Hippocampal formation (tissue), 2 donors: ENCODE data around the gene IL32.
A peak's percentile ranks its signal among the peaks of the same experiment; 100 is the strongest.

Experiments used
- DNase-seq, 2 donors: peaks; one replicate each; lab custom pipeline; 2025; lab: John Stamatoyannopoulos, UW

The IL32 gene

GRCh38 chr16:3065069-3065741, at the start of gene IL32:
Gene IL32 (plus strand): TSS chr16:3065640. CDS start chr16:3065812, 172 bp downstream.
- DNase-seq, result no peak

DNA sequence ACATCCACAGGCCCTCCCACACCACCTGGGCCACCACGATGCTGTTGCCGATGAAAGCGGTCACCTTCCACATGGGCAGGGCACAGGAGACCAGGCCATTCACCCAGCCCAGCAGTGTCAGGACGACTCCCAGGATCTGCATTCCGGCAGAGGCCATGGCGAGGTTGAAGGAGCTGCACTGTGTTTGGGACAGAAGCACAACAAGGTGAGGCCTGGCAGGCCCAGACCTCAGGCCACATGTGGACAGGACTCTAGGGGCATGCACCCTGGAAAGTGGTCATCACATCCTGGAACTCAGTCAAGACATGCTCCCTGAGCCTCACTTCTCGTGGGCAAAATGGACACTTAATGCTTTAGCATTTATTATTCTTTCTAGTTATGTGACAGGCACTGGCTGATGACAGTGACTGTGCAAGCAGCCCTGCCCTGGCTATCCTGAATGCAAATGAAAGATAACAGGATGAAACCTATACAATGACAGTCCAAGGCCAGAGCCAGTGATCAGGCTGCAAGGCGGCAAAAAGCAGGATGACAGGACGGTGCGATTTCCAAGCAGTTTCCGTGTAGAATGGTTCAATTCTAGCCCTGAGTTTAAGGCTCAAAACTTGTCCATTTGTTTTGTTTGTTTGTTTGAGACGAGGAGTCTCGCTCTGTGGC, 49.4 kb upstream of the IL32 start:
- DNase-seq, result no peak

GRCh38 chr16:3017344-3017743, 48.1 kb upstream of the IL32 start:
- DNase-seq, result no peak

- DNase-seq, result no peak
Measured at GRCh38 chr16:3017794-3018506, 47.5 kb upstream of the IL32 start, which contains the start of gene CLDN6. Gene CLDN6 (minus strand): TSS chr16:3018183. CDS start chr16:3016021, 2,162 bp downstream.

- no peak for DNase-seq
Measured at GRCh38 chr16:3019594-3020246, 45.7 kb upstream of the IL32 start.

DNA sequence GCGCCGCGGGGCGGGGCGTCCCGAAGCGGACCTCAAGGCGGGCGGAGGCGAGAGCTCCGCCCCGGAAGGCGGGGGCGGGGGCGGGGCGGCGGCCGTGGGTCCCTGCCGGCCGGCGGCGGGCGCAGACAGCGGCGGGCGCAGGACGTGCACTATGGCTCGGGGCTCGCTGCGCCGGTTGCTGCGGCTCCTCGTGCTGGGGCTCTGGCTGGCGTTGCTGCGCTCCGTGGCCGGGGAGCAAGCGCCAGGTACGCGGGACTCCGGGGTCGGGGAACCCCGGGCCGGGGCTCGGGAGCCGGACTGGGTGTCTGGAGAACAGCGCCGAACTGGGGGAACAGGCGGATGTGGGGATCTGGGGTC, 45.2 kb upstream of the IL32 start, which contains the start of gene TNFRSF12A:
Gene TNFRSF12A, plus strand, starts transcription at position 122 of the 357 bp plus-strand sequence. Its CDS starts 30 bp downstream, at position 152.
- peak in 1 of 2 donors; percentile 33 for DNase-seq

DNA sequence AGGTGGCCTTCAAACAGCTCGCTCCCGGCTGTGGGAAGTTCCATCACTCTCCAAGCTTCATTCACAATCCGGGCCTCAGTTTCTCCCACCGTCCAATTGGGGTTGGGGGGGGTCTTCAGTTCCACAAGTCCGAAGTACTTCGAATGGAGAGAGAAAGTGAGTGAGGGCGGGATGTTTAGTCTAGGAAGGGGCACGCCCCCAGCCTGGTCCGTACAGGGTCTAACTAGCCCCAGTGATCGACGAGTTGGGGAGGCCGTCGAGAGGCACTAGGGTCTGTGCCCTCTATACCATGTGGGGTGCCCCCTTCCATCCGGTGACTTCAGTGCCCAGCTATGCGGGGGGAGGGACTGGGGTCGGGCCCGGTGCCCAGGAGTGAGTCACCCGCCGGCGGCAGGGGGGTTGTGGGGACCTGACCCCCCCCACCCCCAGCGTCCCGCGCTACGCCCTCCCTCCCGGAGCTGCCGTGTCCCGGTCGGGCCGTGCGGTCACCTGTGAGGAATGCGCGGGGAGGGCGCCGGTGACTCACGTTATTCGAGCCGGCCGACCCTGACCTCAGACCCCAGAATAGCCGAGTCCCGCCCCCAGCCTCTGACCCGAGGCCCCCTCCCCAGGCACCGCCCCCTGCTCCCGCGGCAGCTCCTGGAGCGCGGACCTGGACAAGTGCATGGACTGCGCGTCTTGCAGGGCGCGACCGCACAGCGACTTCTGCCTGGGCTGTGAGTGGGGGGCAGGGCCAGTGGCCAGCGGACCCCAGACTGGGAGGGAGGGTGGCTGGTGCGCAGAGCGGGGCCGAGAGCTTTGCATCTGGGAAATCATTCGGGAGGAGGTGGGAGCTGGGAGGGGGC, 44.6 kb upstream of the IL32 start:
- DNase-seq, result peak in 1 of 2 donors; percentile 24

DNA sequence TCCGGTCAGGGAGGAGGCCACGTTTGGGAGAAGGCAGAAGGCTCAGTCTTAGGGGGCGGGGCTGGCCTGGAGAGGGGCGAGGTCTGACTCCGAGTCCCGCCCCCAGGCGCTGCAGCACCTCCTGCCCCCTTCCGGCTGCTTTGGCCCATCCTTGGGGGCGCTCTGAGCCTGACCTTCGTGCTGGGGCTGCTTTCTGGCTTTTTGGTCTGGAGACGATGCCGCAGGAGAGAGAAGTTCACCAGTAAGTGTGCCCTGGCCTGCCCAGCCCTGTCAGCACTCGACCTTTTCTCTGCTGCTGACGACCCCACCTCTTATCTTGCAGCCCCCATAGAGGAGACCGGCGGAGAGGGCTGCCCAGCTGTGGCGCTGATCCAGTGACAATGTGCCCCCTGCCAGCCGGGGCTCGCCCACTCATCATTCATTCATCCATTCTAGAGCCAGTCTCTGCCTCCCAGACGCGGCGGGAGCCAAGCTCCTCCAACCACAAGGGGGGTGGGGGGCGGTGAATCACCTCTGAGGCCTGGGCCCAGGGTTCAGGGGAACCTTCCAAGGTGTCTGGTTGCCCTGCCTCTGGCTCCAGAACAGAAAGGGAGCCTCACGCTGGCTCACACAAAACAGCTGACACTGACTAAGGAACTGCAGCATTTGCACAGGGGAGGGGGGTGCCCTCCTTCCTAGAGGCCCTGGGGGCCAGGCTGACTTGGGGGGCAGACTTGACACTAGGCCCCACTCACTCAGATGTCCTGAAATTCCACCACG, 43.8 kb upstream of the IL32 start:
- DNase-seq, result no peak

DNA sequence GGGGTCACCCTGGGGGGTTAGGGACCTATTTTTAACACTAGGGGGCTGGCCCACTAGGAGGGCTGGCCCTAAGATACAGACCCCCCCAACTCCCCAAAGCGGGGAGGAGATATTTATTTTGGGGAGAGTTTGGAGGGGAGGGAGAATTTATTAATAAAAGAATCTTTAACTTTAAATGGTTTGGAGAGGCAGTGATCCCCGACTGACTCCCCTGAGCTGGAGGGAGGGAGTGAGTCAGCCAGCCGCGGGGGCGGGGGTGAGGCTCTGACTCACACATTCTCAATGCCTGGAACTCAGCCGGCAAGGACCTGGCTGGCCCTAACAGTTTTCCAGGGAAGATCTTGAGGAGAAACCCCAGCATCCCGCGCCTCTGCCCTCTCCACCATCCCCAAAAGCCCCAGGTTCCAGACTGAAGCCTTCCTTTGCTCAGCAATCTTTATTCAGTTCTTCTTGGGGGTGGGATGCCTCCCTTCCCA, 43.2 kb upstream of the IL32 start:
- DNase-seq, result no peak

DNA sequence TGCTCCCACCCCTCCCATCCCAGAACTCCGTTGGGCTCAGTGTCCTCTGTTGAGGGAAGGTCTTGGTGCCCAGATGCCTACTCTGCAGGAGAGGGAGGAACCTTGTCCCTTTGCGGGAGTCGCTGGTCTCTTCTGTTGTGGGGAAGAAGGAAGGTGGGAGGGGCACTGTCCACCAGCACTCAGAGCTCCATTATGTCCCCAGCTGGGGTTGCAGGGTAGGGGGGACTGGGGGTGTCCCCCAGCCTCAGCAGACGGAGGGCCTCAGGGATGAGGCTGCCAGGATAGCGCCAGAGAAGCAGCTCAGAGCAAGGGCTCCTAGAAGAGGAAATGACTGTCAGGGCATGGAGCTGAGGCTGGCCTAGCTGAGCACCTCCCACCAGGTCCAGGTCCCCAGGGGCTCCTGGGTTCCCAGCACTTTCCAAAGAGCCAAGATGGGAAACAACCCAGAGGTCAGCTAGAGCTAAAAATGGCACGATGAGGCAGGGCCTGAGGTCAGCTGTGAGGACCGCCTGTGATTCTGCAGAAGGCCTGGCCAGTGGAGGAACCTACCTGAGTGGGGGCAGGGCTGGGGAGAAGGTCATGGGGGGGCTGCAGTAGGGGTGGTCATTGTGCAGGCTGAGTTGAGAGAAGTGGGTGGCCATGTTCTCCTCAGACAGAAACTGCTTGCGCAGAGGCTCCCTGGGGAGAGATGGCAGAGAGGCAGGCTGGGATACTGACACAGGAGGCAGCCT, 42.6 kb upstream of the IL32 start:
- DNase-seq, result no peak

- DNase-seq, result no peak
Measured at GRCh38 chr16:3023415-3023668, 42.1 kb upstream of the IL32 start.

- DNase-seq, result peak; percentile 90 to 94
Measured at GRCh38 chr16:3023669-3024478, 41.6 kb upstream of the IL32 start, which contains the start of the genes HCFC1R1 and THOC6. Gene HCFC1R1 (minus strand): TSS chr16:3023942. CDS start chr16:3023941, 1 bp downstream. Gene THOC6 (plus strand): TSS chr16:3024035. CDS start chr16:3024327, 292 bp downstream.

GRCh38 chr16:3025032-3026002, 40.1 kb upstream of the IL32 start:
- DNase-seq, result no peak

- no peak for DNase-seq
Measured at GRCh38 chr16:3026003-3026378, 39.4 kb upstream of the IL32 start.

GRCh38 chr16:3026609-3027488, 38.6 kb upstream of the IL32 start:
- no peak for DNase-seq

- DNase-seq, result no peak
Measured at GRCh38 chr16:3027489-3027795, 38.0 kb upstream of the IL32 start.
